Cardiac fibroblast (primary cell): Measurements from ENCODE around the gene VSTM2B.

Experiments
- DNase-seq, 2 donors: peaks; one replicate each; pipeline versions ENCODE4 v3.0.0 to v3.0.0-alpha.2; 2010; ENCODE audit warnings: low read depth in 2 of 2
- H3K4me3 ChIP-seq, 2 donors: replicated peaks in 1 of 2; 1 replicate in 1 of 2; 2 replicates in 1 of 2; pipeline ENCODE4 v1.5.1; 2011; ENCODE audit warnings: low read depth in 2 of 2, low read length in 2 of 2, mild to moderate bottlenecking in 2 of 2, moderate library complexity in 1 of 2
- TF ChIP-seq, protein P1 (sequence below): IDR thresholded peaks from one replicate; pipeline ENCODE4 v1.5.1; 2011; ENCODE audit warnings: low read depth, mild to moderate bottlenecking, low read length, inconsistent platforms

Gene VSTM2B

GRCh38 chr19:29533578-29534544 is 8.1 kb downstream of the VSTM2B start:
- no peak overlapping the region for H3K4me3 ChIP-seq
- TF ChIP-seq, protein P1, sequence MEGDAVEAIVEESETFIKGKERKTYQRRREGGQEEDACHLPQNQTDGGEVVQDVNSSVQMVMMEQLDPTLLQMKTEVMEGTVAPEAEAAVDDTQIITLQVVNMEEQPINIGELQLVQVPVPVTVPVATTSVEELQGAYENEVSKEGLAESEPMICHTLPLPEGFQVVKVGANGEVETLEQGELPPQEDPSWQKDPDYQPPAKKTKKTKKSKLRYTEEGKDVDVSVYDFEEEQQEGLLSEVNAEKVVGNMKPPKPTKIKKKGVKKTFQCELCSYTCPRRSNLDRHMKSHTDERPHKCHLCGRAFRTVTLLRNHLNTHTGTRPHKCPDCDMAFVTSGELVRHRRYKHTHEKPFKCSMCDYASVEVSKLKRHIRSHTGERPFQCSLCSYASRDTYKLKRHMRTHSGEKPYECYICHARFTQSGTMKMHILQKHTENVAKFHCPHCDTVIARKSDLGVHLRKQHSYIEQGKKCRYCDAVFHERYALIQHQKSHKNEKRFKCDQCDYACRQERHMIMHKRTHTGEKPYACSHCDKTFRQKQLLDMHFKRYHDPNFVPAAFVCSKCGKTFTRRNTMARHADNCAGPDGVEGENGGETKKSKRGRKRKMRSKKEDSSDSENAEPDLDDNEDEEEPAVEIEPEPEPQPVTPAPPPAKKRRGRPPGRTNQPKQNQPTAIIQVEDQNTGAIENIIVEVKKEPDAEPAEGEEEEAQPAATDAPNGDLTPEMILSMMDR = no peak
- no peak for DNase-seq

DNA sequence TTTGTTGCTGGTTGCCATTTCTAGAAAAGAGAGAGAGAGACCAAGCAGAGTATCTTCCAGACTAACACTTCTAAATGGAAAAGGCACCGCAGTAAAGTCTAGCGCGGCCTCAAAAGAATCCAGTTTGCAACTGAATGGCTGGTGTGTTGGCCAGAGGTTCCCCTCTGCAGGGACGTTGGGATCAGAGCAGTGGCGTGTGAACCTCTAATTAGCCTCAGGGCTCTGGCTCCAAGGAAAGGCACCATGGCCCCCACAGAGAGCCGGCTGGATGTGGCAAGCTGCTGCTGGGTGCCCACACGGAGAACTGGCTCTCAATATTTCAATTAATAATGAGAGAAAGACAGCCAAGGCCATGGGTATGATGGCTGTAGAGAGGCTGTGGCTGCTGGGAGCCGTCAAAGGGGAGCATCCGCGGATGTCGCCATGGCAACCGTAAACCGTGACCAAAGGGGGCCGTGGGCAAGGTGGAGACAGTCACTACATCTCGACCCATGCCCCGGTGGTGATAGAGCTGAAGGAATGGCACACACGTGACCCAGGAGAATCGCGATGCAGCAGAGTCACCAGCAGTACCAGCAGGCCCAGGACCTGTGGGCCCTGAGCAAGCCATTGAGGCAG is 9.5 kb downstream of the VSTM2B start:
- TF ChIP-seq, protein P1 = no peak
- no peak overlapping the region for H3K4me3 ChIP-seq
- no peak for DNase-seq

GRCh38 chr19:29535984-29536508 is 10.3 kb downstream of the VSTM2B start:
- DNase-seq = no peak
- TF ChIP-seq, protein P1 = no peak
- H3K4me3 ChIP-seq = no peak overlapping the region

DNA sequence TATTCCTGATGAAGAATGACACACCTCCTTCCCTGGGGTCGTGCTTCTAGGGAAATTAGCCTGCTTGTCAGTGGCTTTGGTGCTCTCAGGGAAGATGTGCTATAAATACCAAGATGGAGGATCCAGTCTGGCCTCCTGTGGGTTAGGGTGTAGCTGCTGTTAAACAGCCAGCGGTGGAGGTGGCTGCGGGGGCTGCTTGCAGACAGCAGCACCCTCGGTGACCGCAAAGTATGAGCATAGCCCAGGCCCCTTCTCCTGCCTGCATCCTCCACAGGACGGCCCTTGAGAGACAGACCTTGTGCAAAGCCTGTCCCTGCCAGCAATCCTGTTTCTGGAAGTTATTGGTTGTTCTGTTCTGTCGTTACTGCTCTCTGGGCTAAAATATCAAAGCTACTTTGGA is 11.4 kb downstream of the VSTM2B start:
- TF ChIP-seq, protein P1 = no peak

GRCh38 chr19:29537601-29538000 is 11.8 kb downstream of the VSTM2B start:
- H3K4me3 ChIP-seq = no peak overlapping the region
- TF ChIP-seq, protein P1 = no peak
- DNase-seq = no peak

More for the DNA sequence above, 11.4 kb downstream of the VSTM2B start:
- no peak overlapping the region for H3K4me3 ChIP-seq
- DNase-seq = no peak

DNA sequence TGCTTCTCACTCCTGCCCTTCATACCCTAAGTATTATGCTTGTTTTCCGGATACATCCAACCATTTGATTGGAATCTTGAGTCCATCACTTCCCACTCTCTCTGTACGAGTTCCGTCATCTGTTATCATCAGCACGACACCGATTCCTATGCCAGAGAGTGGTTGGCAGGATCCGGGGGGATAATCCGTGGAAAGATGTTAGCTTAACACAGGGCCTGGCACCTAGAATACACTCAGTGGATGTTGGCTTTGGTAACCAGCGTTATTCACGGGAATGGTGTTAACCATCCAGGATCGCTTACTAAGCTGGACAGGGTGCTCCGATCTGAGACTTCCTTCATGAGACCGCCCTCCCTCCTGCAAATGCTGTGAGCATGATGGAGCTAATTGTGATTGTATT is 12.4 kb downstream of the VSTM2B start:
- TF ChIP-seq, protein P1 = no peak
- no peak for DNase-seq
- H3K4me3 ChIP-seq = no peak overlapping the region
